Activated CD4-positive, CD25-positive, alpha-beta regulatory T cell (primary cell): ENCODE measurements around the gene AUTS2.

Source experiments
- DNase-seq, 4 experiments: peaks; one replicate each; lab custom pipeline; 2025; lab: John Stamatoyannopoulos, UW

AUTS2 gene

GRCh38 chr7:70657989-70658632 lies 1059.8 kb downstream of the AUTS2 start:
- DNase-seq, result no peak

GRCh38 chr7:70659263-70659662 lies 1061.0 kb downstream of the AUTS2 start:
- DNase-seq, result no peak

- no peak for DNase-seq
Observed at GRCh38 chr7:70660154-70660818, 1062.0 kb downstream of the AUTS2 start.

GRCh38 chr7:70660819-70661191 lies 1062.5 kb downstream of the AUTS2 start:
- no peak for DNase-seq

- DNase-seq, result no peak
Observed at GRCh38 chr7:70663680-70664079, 1065.4 kb downstream of the AUTS2 start.

GRCh38 chr7:70665997-70666396 lies 1067.7 kb downstream of the AUTS2 start:
- DNase-seq, result no peak

GRCh38 chr7:70667406-70667805 lies 1069.1 kb downstream of the AUTS2 start:
- no peak for DNase-seq

GRCh38 chr7:70668606-70669358 lies 1070.5 kb downstream of the AUTS2 start:
- no peak for DNase-seq

- no peak for DNase-seq
Observed at GRCh38 chr7:70669854-70670253, 1071.6 kb downstream of the AUTS2 start.

- no peak for DNase-seq
Observed at GRCh38 chr7:70670288-70670687, 1072.0 kb downstream of the AUTS2 start.

GRCh38 chr7:70673778-70674570 lies 1075.7 kb downstream of the AUTS2 start:
- DNase-seq, result no peak

- no peak for DNase-seq
Observed at GRCh38 chr7:70674571-70675010, 1076.3 kb downstream of the AUTS2 start.

GRCh38 chr7:70676243-70676642 lies 1078.0 kb downstream of the AUTS2 start:
- DNase-seq, result no peak

GRCh38 chr7:70678621-70679251 lies 1080.5 kb downstream of the AUTS2 start:
- no peak for DNase-seq

GRCh38 chr7:70679661-70680060 lies 1081.4 kb downstream of the AUTS2 start:
- DNase-seq, result no peak

GRCh38 chr7:70680306-70680705 lies 1082.0 kb downstream of the AUTS2 start:
- DNase-seq, result no peak

- DNase-seq, result no peak
Observed at GRCh38 chr7:70680743-70681468, 1082.6 kb downstream of the AUTS2 start.

GRCh38 chr7:70681469-70682350 lies 1083.4 kb downstream of the AUTS2 start:
- no peak for DNase-seq

GRCh38 chr7:70684173-70684572 lies 1085.9 kb downstream of the AUTS2 start:
- DNase-seq, result no peak

GRCh38 chr7:70693321-70693685 lies 1095.0 kb downstream of the AUTS2 start:
- DNase-seq, result no peak
